Thyroid gland (tissue), 4 donors: ENCODE data around the gene MICB. TPM values are rescaled to one million over a fixed set of nuclear protein-coding genes. Genes with fewer than 3 reads are reported as not detected.
"Not testable (repeated sequence)": the region's sequence is repeated elsewhere in the genome, so short reads cannot be mapped to it uniquely, and the experiment has no call there.

Experiments used
- DNase-seq, 2 donors: peaks; one replicate each; pipeline ENCODE4 v3.0.0-alpha.2; 2019
- H3K27ac ChIP-seq, 3 donors: fragments of 200-600 bp; sonication (generic); 1 replicate in 2 of 3; 2 replicates in 1 of 3; pipeline ENCODE4 v1.5.1; 2016 to 2019; ENCODE audit warnings: mild to moderate bottlenecking in 1 of 3, moderate library complexity in 1 of 3
- H3K27me3 ChIP-seq: fragments of 200-600 bp; sonication (generic); one replicate; pipeline ENCODE4 v1.5.1; 2019
- H3K36me3 ChIP-seq, 2 donors: fragments of 200-600 bp; sonication (generic); one replicate each; pipeline ENCODE4 v1.5.1; 2016 to 2019
- H3K4me1 ChIP-seq, 2 donors: fragments of 200-600 bp; sonication (generic); one replicate each; pipeline ENCODE4 v1.5.1; 2017 to 2019
- H3K4me3 ChIP-seq, 3 donors: fragments of 200-600 bp; sonication (generic); replicated peaks in 1 of 3; 1 replicate in 2 of 3; 2 replicates in 1 of 3; pipeline ENCODE4 v1.5.1; 2016; ENCODE audit warnings: mild to moderate bottlenecking in 1 of 3
- H3K9me3 ChIP-seq: fragments of 200-600 bp; sonication (generic); one replicate; pipeline ENCODE4 v1.5.1; 2017
- POLR2A ChIP-seq, 2 donors: fragments of 450-650 bp; IDR thresholded peaks; one replicate each; pipeline ENCODE4 v1.6.1; 2017; ENCODE audit warnings: antibody characterized with exemption in 2 of 2, mild to moderate bottlenecking in 2 of 2, moderate library complexity in 1 of 2
- WGBS, 2 donors: methylation state at CpG; one replicate each; pipeline ENCODE4 v1.1.5; 2017; 5-methylcytosine and 5-hydroxymethylcytosine counted together
- intact Hi-C: fragments of 100-400 bp; cut with DNase I; formaldehyde crosslinking; loops from one replicate; pipeline ENCODE4 v1.15.1; 2023
- total RNA-seq, 4 donors: library from RNA; depleted of rRNA; stranded (reverse); fragments of >200 nt; gene quantifications; one replicate each; pipeline ENCODE4 v1.2.3, GENCODE V29; 2016
- TF ChIP-seq, protein P1 (sequence below), 6 experiments: fragments of 200-600 bp in 3 of 6; fragments of 450-650 bp in 3 of 6; sonication (generic) in 3 of 6; IDR thresholded peaks; one replicate each; pipeline ENCODE4 v1.5.1; 2016 to 2019; ENCODE audit warnings: antibody characterized with exemption in 6 of 6, mild to moderate bottlenecking in 2 of 6, inconsistent platforms in 1 of 6, moderate library complexity in 1 of 6

MICB gene
- total RNA-seq, 4 donors from 2014 or later, result 0.89 to 3.4 (median 2.1) TPM

DNA sequence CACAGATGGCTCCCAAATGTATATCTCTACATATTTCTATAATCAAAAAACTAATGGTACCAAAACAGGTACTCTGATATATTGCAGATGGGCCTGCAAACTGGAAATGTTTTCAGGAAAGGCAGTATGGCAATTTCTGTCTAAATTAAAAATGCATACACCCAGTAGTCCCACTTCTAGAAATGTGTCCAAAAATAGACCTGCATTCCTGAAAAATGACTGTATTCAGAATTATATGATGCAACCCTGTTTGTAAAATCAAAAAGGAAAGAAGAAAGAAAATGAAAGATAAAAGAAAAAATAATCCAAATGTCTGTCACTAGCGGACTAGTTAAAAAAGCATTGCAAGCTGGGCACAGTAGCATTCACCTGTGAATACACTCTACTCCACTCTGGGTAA, 12.9 kb upstream of the MICB start:
- intact Hi-C loops, result no loop called here
- Histone ChIP-seq H3K9me3 (no peaks in the 10 kb centered on the region), H3K4me3 (no peak overlapping the region), H3K4me1 (no peaks in the 10 kb centered on the region), H3K36me3 (no peaks in the 10 kb centered on the region), H3K27me3 (no peaks in the 10 kb centered on the region), H3K27ac (no peak overlapping the region)
- no peak for TF ChIP-seq POLR2A (IDR thresholded peaks at IDR 0.05)
- TF ChIP-seq, protein P1, sequence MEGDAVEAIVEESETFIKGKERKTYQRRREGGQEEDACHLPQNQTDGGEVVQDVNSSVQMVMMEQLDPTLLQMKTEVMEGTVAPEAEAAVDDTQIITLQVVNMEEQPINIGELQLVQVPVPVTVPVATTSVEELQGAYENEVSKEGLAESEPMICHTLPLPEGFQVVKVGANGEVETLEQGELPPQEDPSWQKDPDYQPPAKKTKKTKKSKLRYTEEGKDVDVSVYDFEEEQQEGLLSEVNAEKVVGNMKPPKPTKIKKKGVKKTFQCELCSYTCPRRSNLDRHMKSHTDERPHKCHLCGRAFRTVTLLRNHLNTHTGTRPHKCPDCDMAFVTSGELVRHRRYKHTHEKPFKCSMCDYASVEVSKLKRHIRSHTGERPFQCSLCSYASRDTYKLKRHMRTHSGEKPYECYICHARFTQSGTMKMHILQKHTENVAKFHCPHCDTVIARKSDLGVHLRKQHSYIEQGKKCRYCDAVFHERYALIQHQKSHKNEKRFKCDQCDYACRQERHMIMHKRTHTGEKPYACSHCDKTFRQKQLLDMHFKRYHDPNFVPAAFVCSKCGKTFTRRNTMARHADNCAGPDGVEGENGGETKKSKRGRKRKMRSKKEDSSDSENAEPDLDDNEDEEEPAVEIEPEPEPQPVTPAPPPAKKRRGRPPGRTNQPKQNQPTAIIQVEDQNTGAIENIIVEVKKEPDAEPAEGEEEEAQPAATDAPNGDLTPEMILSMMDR (IDR thresholded peaks at IDR 0.05), result no peak
- 72 to 73% methylated on average over 1 of the region's 1 CpG for WGBS, 2 donors
- no peak for DNase-seq

DNA sequence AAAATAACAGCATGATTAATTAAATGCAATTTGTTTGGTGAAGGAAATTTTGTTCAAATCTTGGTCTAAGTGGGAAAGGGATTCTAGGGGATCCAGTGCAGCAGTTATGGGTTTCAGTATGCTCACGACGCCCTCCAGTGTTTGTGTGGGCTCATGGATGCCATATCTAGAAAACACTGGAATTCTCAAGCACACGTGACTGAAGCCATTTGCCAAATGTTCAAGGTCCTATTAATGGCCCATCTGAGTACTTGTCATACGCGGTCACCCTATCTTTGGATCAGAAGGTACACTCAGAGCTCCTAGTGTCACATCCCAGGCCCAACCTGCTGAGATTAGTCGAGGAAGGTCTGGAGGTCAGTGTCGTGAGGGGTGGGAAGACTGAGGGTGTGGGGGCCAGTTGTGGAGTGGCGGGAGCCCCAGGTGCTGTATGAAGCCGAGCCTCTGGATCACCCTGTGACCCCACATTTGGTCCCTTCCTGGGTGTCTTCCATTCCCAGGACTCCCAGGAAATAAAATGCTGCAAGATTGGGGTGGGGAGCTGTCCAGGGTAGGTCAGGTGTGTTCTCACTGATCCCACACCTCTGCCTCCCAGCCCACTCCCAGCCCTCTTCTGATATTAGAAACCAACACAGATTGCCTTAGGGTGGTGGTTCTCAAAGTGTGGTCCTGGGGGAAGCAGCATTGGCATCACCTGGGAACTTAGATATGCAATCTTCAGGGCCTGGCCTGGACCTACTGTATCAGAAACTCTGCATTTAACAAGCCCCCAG, 11.7 kb upstream of the MICB start:
- WGBS, 2 donors, result 61% methylated on average over 2 of the region's 9 CpGs; no CpG with 5 or more reads in 1 of the 2 donors

DNA sequence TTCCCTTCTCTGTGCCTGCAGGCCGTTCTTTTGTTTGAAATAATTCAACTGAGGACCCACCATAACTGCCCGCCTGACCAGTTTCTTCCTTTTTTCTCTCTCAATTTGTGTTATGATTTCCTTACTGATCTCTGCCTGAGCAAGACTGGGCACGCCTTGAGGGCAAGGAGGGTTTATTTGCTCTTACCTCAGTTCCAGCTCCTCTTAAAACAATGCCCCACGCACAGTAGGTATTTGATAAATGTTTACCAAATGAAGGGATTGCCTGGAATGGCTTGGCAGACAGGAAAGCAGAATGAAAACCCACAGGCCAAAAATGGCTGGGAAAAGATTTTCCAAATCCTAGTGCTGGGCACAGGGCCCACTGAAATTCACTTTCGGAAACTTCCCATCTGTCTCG, 10.3 kb upstream of the MICB start:
- H3K27ac ChIP-seq, H3K4me1 ChIP-seq, H3K36me3 ChIP-seq, H3K4me3 ChIP-seq, H3K9me3 ChIP-seq, DNase-seq, intact Hi-C loops, H3K27me3 ChIP-seq: not testable (repeated sequence)
- whole genome bisulfite sequencing, 2 donors, result 83 to 85% methylated on average over 5 to 6 of the region's 6 CpGs

More for the DNA sequence above, 11.7 kb upstream of the MICB start:
- H3K4me1 ChIP-seq, DNase-seq, H3K4me3 ChIP-seq, H3K27me3 ChIP-seq, intact Hi-C loops, H3K9me3 ChIP-seq, H3K27ac ChIP-seq, H3K36me3 ChIP-seq: not testable (repeated sequence)

DNA sequence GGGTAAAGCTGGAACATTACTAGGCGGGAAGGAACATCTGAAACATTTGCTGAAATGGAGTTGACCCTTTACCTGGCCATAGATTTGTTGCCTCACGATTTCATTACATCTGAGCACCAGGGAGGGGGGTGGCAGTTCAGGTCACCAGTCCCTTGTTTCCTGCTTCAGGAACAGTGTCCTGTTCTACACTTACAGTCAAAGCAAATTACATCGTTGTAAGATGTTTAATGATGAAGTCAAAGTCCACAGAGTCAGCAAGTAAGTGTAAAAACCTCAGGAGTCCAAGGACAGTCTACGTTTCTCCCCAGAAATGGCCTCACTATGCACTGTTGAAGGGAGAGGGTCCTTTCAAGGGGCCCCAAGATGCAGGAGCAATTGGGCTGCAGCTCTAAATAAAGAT, 8.9 kb upstream of the MICB start:
- no peaks in the 10 kb centered on the region for H3K36me3 ChIP-seq
- no peak for TF ChIP-seq POLR2A (IDR thresholded peaks at IDR 0.05)
- TF ChIP-seq, protein P1 (IDR thresholded peaks at IDR 0.05), result no peak

DNA sequence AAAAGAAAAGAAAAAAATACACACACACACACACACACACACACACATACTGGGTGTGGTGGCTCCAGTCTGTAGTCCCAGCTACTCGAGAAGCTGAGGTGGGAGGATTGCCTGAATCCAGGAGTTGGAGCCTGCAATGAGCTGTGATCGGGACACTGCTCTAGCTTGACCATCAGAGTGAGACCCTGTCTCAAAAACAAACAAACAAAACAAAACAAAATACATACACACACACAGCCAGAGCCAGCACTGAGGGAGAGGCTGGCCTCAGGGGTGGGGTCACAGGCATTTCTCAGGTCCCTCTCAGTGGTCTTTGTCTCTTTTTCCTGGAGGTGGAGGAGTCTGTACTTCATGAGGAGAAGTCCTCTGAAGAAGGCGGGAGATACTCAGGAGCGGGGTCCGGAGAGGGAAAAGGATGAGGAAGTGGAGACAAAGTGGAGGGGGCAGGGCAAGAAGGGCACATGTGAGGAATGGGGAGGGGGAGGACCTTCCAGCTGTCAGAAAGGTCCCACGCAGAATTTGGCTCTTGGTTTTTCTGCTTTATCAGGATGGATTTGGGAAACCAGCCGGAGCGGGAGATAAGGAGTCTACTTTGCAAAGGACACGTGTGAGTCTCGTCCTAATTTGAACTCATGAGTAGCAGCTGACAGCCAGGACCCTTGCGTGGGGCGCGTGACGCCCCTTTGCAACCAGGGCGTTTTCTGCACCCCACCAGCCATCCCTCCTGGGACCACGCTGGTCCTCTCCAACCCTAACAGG, 7.7 kb upstream of the MICB start:
- Histone ChIP-seq H3K4me1 (peaks cover 0 to 7% of the 10 kb centered on the region in 2 donors), H3K27ac (no peak overlapping the region), H3K27me3 (no peaks in the 10 kb centered on the region), H3K36me3 (no peaks in the 10 kb centered on the region), H3K9me3 (no peaks in the 10 kb centered on the region), H3K4me3 (no peak overlapping the region)
- intact Hi-C loops, result loop anchor here (10.0 kb wide), 1 partner anchor 55 kb away; the partner anchor contains the start of genes ATP6V1G2, DDX39B and NFKBIL1
- TF ChIP-seq, protein P1 (IDR thresholded peaks at IDR 0.05), result no peak
- no peak for TF ChIP-seq POLR2A (IDR thresholded peaks at IDR 0.05)
- WGBS, 2 donors, result 60 to 69% methylated on average over 15 to 16 of the region's 16 CpGs
- DNase-seq, result no peak

More for the DNA sequence above, 8.9 kb upstream of the MICB start:
- no peaks in the 10 kb centered on the region for H3K27me3 ChIP-seq
- no peak overlapping the region for H3K27ac ChIP-seq
- intact Hi-C loops, result no loop called here
- WGBS, 2 donors, result 89 to 90% methylated on average over 4 of the region's 4 CpGs
- no peaks in the 10 kb centered on the region for H3K9me3 ChIP-seq
- peaks cover 0 to 1% of the 10 kb centered on the region in 2 donors for H3K4me1 ChIP-seq
- DNase-seq, result no peak
- no peak overlapping the region for H3K4me3 ChIP-seq

DNA sequence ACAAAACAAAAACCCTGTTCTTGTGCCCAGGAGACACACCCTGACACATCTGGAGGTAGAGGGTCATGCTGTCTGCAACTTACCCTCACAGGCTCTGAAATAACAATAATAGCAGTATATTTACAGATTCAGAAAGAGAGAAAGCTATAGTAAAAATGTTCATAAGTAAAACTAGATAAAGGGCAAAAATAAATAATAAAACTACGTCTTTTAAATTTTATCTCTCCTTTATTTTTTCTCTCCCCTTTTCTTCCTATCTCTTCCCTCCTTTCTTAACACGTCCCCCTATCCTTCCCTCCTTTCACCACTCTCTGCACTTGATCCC, 4.4 kb upstream of the MICB start:
- 3% methylated on average over 2 of the region's 2 CpGs for WGBS, 2 donors
- H3K9me3 ChIP-seq, H3K27me3 ChIP-seq, H3K4me1 ChIP-seq, H3K36me3 ChIP-seq, DNase-seq, H3K27ac ChIP-seq, H3K4me3 ChIP-seq: not testable (repeated sequence)
- intact Hi-C loops, result loop anchor here (10.0 kb wide), 1 partner anchor 51 kb away; the partner anchor contains the start of genes ATP6V1G2, DDX39B and NFKBIL1
